PFSK-1 (cell line): Measurements from ENCODE around the gene S1PR3.

Source experiments
- FOXP2 ChIP-seq: optimal IDR thresholded peaks from 2 replicates; pipeline ENCODE3; 2011; ENCODE audit warnings: borderline replicate concordance, control low read depth, inconsistent platforms; ENCODE audit not compliant: insufficient read depth; ENCODE audit errors: extremely low read length, extremely low read depth
- POLR2AphosphoS5 ChIP-seq: IDR thresholded peaks from 2 replicates; pipeline ENCODE4 v1.6.1; 2012; ENCODE audit warnings: low read depth, mild to moderate bottlenecking, control low read depth, low read length, moderate library complexity
- SIN3A ChIP-seq: IDR thresholded peaks from 2 replicates; pipeline ENCODE4 v1.6.1; 2012; ENCODE audit warnings: mild to moderate bottlenecking, low read length, moderate library complexity, borderline replicate concordance; ENCODE audit not compliant: insufficient read depth
- TAF1 ChIP-seq: IDR thresholded peaks from 2 replicates; pipeline ENCODE4 v1.6.1; 2012; ENCODE audit warnings: low read length, control low read depth, borderline replicate concordance; ENCODE audit not compliant: insufficient read depth
- TF ChIP-seq, protein P1 (sequence below), 2 experiments: IDR thresholded peaks; 2 replicates each; pipeline versions ENCODE4 v1.6.1 to v1.8.0; 2011 to 2012; ENCODE audit warnings: low read depth in 2 of 2, low read length in 2 of 2, control low read depth in 1 of 2, inconsistent platforms in 1 of 2, mild to moderate bottlenecking in 1 of 2, moderate library complexity in 1 of 2; ENCODE audit not compliant: insufficient read depth in 1 of 2

S1PR3 gene

DNA sequence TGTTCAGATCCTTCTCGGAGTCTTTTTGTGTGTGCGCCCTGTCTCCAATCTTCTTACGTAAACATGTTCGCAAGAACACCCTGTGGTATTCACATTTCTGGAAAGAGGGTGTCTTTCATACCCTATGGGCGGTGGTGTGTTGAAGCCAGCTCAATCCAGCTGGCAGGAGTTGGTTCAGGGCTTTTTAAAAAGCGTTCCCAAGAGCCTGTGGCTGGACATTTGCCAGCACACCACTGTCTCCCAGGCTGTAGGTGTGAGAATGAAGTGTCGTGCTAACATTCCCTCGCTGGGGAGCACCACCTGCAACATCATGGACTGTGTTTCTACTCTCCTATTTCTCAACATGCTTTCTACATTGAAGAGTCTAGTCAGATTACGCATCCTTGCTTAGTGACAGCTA is 51.7 kb downstream of the S1PR3 start:
- no peak for TF ChIP-seq FOXP2
- no peak for TF ChIP-seq SIN3A
- no peak for TF ChIP-seq TAF1
- no peak for TF ChIP-seq POLR2AphosphoS5
- TF ChIP-seq, protein P1, sequence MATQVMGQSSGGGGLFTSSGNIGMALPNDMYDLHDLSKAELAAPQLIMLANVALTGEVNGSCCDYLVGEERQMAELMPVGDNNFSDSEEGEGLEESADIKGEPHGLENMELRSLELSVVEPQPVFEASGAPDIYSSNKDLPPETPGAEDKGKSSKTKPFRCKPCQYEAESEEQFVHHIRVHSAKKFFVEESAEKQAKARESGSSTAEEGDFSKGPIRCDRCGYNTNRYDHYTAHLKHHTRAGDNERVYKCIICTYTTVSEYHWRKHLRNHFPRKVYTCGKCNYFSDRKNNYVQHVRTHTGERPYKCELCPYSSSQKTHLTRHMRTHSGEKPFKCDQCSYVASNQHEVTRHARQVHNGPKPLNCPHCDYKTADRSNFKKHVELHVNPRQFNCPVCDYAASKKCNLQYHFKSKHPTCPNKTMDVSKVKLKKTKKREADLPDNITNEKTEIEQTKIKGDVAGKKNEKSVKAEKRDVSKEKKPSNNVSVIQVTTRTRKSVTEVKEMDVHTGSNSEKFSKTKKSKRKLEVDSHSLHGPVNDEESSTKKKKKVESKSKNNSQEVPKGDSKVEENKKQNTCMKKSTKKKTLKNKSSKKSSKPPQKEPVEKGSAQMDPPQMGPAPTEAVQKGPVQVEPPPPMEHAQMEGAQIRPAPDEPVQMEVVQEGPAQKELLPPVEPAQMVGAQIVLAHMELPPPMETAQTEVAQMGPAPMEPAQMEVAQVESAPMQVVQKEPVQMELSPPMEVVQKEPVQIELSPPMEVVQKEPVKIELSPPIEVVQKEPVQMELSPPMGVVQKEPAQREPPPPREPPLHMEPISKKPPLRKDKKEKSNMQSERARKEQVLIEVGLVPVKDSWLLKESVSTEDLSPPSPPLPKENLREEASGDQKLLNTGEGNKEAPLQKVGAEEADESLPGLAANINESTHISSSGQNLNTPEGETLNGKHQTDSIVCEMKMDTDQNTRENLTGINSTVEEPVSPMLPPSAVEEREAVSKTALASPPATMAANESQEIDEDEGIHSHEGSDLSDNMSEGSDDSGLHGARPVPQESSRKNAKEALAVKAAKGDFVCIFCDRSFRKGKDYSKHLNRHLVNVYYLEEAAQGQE (IDR thresholded peaks at IDR 0.05; ENCODE audit: insufficient read depth in 1 of 2, low read depth in 2 of 2, low read length in 2 of 2) = no peak

DNA sequence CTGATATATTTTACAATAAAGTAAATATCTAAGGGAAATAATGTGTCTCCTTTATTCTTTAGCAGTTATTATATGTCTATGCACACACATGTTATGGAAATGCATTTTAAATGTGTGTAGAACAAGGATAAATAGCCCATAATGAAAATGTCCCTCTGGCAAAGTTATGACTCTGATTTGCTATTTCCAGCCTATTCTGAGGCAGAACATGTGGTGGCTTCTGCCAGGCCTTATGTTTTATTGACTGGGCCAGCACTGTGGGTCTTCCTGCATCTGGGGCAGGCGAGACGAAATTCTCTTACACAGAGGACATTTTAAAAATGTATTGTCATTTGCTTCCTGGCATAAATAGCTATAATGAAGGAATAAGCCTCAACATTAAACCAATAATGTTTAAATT is 52.8 kb downstream of the S1PR3 start:
- no peak for TF ChIP-seq POLR2AphosphoS5

DNA sequence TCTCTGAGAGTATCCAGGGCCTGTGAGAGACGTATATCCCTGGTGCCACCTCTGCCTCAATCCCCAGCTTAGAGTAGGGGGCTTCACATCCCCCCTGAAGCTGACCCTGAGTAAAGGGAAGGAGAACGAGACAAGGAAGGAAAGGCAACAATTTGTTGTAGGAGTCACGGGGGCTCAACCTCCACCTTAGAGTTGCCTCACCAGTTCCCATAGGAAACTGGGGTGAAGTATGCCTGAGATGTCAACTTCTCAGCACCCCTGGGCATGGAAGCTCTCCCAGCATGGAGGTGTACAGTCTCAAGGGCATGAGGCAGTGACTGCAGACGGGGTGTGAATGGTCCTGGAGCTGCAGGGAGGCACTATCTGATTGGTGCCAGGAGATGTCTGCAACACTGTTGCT is 53.6 kb downstream of the S1PR3 start:
- no peak for TF ChIP-seq SIN3A
- TF ChIP-seq POLR2AphosphoS5 = no peak
- no peak for TF ChIP-seq TAF1
- TF ChIP-seq, protein P1 (IDR thresholded peaks at IDR 0.05; ENCODE audit: insufficient read depth in 1 of 2, low read depth in 2 of 2, low read length in 2 of 2) = no peak
- no peak for TF ChIP-seq FOXP2

DNA sequence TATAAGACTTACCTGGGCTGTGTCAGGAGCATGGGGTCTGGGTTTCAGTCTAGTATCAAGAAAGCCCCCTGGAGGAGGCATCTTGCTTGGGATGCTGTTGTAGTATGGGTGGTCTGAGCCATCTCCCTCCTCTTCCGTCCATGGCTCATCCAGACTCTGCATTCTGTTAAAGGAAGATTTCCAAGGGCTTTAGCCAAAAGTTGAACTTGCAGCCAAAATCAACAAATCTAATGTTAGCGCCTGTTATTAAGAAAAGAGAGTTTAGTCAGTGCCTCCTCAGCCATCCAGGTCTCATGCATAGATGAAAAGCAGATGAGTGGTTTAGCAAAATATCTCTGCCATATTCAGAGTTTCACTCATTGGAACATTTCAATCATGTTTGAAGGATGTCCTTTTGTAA is 55.6 kb downstream of the S1PR3 start:
- TF ChIP-seq, protein P1 (IDR thresholded peaks at IDR 0.05; ENCODE audit: insufficient read depth in 1 of 2, low read depth in 2 of 2, low read length in 2 of 2) = no peak

DNA sequence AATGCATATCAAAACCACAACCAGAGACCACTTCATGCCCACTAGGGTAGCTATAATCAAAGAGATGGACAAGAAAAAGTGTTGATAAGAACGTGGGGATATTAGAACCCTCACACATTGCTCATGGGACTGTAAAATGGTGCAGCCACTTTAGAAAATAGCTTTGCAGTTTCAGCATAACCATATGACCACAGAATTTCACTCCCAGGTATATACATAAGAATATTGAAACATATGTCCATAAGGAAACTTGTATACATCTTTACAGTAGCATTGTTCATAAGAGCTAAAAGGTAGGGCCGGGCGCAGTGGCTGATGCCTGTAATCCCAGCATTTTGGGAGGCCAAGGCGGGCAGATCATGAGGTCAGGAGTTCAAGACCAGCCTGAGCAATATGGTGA is 56.4 kb downstream of the S1PR3 start:
- no peak for TF ChIP-seq FOXP2
- TF ChIP-seq, protein P1 (IDR thresholded peaks at IDR 0.05; ENCODE audit: insufficient read depth in 1 of 2, low read depth in 2 of 2, low read length in 2 of 2) = no peak
- TF ChIP-seq SIN3A = no peak
- no peak; the same call in 1 of the 2 replicates for TF ChIP-seq POLR2AphosphoS5
- no peak for TF ChIP-seq TAF1

DNA sequence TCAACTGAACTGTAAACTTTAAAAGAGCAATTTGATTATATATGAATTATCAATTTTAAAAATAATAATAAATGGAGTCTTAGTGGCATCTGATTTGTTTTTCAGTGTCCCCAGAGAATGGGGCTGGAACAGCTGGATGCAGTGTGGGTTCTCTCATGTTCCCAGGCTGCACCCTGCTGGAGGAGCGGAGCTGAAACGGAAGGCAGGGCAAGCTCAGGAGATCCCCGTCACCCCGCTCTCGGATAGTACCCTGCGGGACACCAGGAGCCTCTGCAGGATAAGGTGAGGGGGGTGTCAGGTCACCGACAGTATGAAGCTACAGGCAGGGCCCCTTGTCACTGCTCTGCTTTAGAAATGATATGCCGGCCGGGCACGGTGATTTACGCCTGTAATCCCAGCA is 57.3 kb downstream of the S1PR3 start:
- TF ChIP-seq, protein P1 (IDR thresholded peaks at IDR 0.05; ENCODE audit: insufficient read depth in 1 of 2, low read depth in 2 of 2, low read length in 2 of 2) = no peak
